Esophagus muscularis mucosa (tissue), 3 donors: ENCODE measurements around the gene MRPL20.

Experiments used
- CTCF ChIP-seq, 3 experiments: fragments of 200-600 bp in 2 of 3; fragments of 450-650 bp in 1 of 3; sonication (generic) in 2 of 3; IDR thresholded peaks; one replicate each; pipeline ENCODE4 v1.5.1; 2017 to 2019; ENCODE audit warnings: antibody characterized with exemption in 3 of 3, mild to moderate bottlenecking in 2 of 3, moderate library complexity in 1 of 3
- POLR2A ChIP-seq: fragments of 450-650 bp; IDR thresholded peaks from one replicate; pipeline ENCODE4 v1.6.1; 2017; ENCODE audit warnings: antibody characterized with exemption, moderate library complexity, mild to moderate bottlenecking, low read depth

- TF ChIP-seq CTCF (IDR thresholded peaks at IDR 0.05), result no peak
- no peak for TF ChIP-seq POLR2A
Observed at GRCh38 chr1:1406101-1406820, 832 bp downstream of the MRPL20 start.
